GM08714 (cell line): Measurements from ENCODE around the gene EXPH5.
"Not testable (repeated sequence)": the region's sequence is repeated elsewhere in the genome, so short reads cannot be mapped to it uniquely, and the experiment has no call there.

Experiments used
- H3K4me3 ChIP-seq: fragments of 200-500 bp; sonication (Bioruptor generic); 2 replicates; pipeline ENCODE4 v1.5.1; 2014; ENCODE audit warnings: mild to moderate bottlenecking, low read length, inconsistent platforms
- ZNF274 ChIP-seq: IDR thresholded peaks from 2 replicates; pipeline ENCODE4 v1.6.1; 2012; ENCODE audit warnings: mild to moderate bottlenecking, low read depth, low read length

The EXPH5 gene

GRCh38 chr11:108589136-108589535 lies 4.4 kb downstream of the EXPH5 start:
- no peak for TF ChIP-seq ZNF274
- H3K4me3 ChIP-seq: no peak overlapping the region

- no peak overlapping the region for H3K4me3 ChIP-seq
- no peak for TF ChIP-seq ZNF274
Measured at GRCh38 chr11:108588287-108588686, 5.3 kb downstream of the EXPH5 start.

DNA sequence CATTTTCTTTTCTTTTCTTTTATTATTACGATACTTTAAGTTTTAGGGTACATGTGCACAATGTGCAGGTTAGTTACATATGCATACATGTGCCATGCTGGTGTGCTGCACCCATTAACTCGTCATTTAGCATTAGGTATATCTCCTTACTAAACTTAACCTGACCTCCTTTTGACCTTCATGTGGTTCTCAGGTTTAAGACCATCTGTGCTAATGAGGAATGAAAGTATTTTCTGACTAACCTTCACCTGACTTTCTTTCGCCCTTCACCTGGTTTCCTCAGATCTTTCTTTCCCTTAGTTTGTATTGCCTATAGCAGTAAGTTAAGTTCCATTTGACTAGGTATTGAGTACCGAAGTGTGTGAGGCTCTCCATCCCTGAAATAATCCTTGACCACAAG lies 6.5 kb downstream of the EXPH5 start:
- no peak for TF ChIP-seq ZNF274
- no peak overlapping the region for H3K4me3 ChIP-seq

DNA sequence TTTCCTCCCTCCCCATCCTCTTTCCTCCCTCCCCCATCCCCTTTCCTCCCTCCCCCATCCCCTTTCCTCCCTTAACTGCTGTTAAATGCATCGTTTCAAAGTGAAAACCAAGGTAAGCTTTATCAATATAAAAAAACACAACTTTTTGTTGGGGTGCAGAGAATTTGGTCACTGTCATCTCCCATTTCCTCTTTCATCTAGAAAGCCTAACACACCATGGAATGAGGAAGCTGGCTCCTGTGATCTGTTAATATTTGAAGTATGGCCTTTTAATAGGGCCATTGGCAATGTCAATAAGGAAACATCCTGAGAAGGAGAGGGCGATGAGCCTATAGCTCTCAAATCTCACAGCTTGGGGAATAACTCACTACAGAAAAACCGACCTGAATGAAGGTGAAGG lies 7.0 kb downstream of the EXPH5 start:
- no peak overlapping the region for H3K4me3 ChIP-seq
- TF ChIP-seq ZNF274: no peak

- H3K4me3 ChIP-seq: not testable (repeated sequence)
Measured at GRCh38 chr11:108586185-108586584, 7.4 kb downstream of the EXPH5 start.

- no peak for TF ChIP-seq ZNF274
- no peak overlapping the region for H3K4me3 ChIP-seq
Measured at GRCh38 chr11:108584973-108585372, 8.6 kb downstream of the EXPH5 start.

- no peak for TF ChIP-seq ZNF274
- H3K4me3 ChIP-seq: no peak overlapping the region
Measured at GRCh38 chr11:108580645-108581044, 12.9 kb downstream of the EXPH5 start.

DNA sequence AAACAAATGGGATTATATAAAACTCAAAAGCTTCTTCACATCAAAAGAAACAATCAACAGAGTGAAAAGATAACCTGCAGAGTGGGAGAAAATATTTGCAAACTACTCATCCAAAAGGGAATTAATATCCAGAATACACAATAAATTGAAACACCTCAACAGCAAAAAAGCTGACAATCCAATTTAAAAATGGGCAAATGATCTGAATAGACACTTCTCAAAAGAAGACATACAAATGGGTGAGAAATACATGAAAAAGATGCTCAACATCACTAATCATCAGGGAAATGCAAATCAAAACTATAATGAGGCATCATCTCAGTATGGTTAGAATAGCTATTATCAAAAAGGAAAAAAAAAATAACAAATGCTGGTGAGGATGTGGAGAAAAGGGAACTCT lies 13.5 kb downstream of the EXPH5 start:
- TF ChIP-seq ZNF274: no peak
- H3K4me3 ChIP-seq: no peak overlapping the region

DNA sequence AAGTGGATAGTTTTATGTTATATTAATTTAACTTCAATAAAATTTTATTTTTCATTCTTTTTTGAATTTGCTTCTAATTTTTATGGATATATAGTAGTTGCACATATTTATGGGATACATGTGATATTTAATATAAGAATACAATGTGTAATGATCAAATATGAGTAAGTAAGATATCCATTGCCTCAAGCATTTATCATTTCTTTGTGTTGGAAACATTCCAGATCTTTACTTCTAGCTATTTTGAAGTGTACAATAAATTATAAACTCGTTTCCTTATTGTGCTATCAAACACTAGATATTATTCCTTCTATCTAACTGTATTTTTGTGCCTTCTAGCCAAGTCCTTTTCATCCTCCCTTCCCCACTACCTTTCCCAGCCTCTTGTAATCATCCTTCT lies 17.0 kb downstream of the EXPH5 start:
- H3K4me3 ChIP-seq: no peak overlapping the region
- no peak for TF ChIP-seq ZNF274

- no peak for TF ChIP-seq ZNF274
- H3K4me3 ChIP-seq: no peak overlapping the region
Measured at GRCh38 chr11:108574675-108575074, 18.9 kb downstream of the EXPH5 start.

GRCh38 chr11:108571001-108571400 lies 22.6 kb downstream of the EXPH5 start:
- TF ChIP-seq ZNF274: no peak
- no peak overlapping the region for H3K4me3 ChIP-seq

- H3K4me3 ChIP-seq: no peak overlapping the region
- TF ChIP-seq ZNF274: no peak
Measured at GRCh38 chr11:108569896-108570295, 23.7 kb downstream of the EXPH5 start.

DNA sequence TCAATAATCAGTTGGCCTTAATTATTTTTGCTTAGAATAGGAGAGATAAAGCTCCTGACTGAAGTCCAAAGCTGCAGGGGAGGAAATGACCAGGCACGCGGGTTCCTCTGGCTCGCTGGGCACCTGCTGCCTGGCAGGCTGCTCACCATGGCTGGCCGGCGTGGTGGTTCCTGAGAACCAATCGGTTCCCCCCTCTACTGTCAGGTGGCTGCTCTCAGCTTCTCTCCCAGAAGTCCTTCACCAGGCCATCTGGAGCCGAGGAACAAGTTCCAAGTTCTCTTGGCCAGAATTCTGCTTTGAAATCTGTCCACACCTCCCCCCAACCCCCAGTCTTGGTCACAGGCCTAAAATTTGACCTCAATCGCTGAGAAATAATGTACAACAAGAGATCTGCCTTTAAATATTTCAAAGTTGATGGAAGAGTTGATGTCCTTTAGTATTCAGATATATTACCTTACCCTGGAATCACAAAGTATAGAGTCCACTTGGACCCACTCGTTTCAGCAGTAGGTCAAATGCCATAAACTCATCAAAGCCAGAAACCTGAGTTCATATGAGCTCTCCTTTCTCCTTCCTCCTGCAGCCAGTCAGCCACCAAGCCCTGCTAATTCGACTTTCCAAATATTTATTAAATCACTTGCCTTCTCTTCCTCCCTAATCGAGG lies 25.2 kb downstream of the EXPH5 start:
- TF ChIP-seq ZNF274: no peak
- no peak overlapping the region for H3K4me3 ChIP-seq

GRCh38 chr11:108565653-108566052 lies 27.9 kb downstream of the EXPH5 start:
- H3K4me3 ChIP-seq: no peak overlapping the region
- no peak for TF ChIP-seq ZNF274

GRCh38 chr11:108562746-108563581 lies 30.6 kb downstream of the EXPH5 start:
- H3K4me3 ChIP-seq: no peak overlapping the region
- TF ChIP-seq ZNF274: no peak

DNA sequence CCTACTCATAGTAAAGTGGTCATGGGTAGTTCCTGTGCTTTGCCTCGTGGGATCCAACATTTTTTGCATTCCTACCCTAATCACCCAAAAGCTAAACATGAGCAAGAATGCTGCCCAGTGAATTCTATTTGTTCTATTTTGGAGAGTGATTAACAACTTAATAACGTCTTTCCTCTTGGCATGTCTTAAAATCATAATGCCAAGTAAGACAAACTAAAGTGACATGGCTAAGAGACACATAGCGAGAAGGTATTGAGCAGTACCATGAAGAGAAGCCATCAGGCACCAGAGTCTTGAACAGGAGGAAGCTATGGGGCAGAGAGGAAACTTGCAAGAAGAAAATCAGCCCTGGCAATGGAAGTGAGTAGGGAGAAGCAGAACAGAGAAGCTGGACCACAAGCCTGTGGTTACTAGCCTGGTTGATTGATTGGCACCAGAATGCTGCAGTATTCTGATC lies 32.0 kb downstream of the EXPH5 start:
- no peak for TF ChIP-seq ZNF274
- H3K4me3 ChIP-seq: no peak overlapping the region
